HepG2 (cell line): Measurements from ENCODE around the gene REM2. TPM values are rescaled to one million over a fixed set of nuclear protein-coding genes. Genes with fewer than 3 reads are reported as not detected.

Source experiments
- ARNT2 ChIP-seq: sonication (generic); formaldehyde crosslinking; IDR thresholded peaks from 2 replicates; pipeline ENCODE4 v1.8.0; 2022; ENCODE audit warnings: mild to moderate bottlenecking, low read depth, missing genetic modification reagents, moderate library complexity
- ETV6 ChIP-seq: sonication (generic); formaldehyde crosslinking; conservative IDR thresholded peaks from 2 replicates; pipeline ENCODE4 v1.4.0; 2020; ENCODE audit warnings: missing genetic modification reagents
- FOXA3 ChIP-seq: IDR thresholded peaks from 2 replicates; pipeline ENCODE4 v1.6.1; 2016; ENCODE audit warnings: missing genetic modification reagents, missing compliant biosample characterization
- HMG20B ChIP-seq: conservative IDR thresholded peaks from 2 replicates; pipeline ENCODE4 v1.6.1; 2016; ENCODE audit warnings: missing genetic modification reagents, missing compliant biosample characterization
- HNF1A ChIP-seq, 2 experiments: sonication (generic) in 1 of 2; formaldehyde crosslinking in 1 of 2; IDR thresholded peaks; 2 replicates each; pipeline versions ENCODE4 v1.4.0 to v1.6.1; 2016 to 2020; ENCODE audit warnings: borderline replicate concordance in 1 of 2, low read depth in 1 of 2, mild to moderate bottlenecking in 1 of 2, missing genetic modification reagents in 1 of 2
- KMT2A ChIP-seq: sonication (generic); formaldehyde crosslinking; IDR thresholded peaks from 2 replicates; pipeline ENCODE4 v1.4.0; 2020; ENCODE audit warnings: missing genetic modification reagents
- LCORL ChIP-seq, 2 experiments: fragments of 450-650 bp in 1 of 2; sonication (generic) in 1 of 2; formaldehyde crosslinking in 1 of 2; IDR thresholded peaks; 2 replicates each; pipeline versions ENCODE4 v1.5.0 to v1.6.1; 2017 to 2020; ENCODE audit warnings: antibody characterized with exemption in 1 of 2, missing genetic modification reagents in 1 of 2
- SNRNP70 ChIP-seq: fragments of 200-400 bp; formaldehyde crosslinking; IDR thresholded peaks from 2 replicates; pipeline ENCODE4 v1.6.1; 2017; ENCODE audit warnings: mild to moderate bottlenecking, low read depth, low read length, moderate library complexity
- TMF1 ChIP-seq: sonication (generic); formaldehyde crosslinking; IDR thresholded peaks from 2 replicates; pipeline ENCODE4 v1.8.1; 2022; ENCODE audit warnings: low read depth, missing genetic modification reagents
- ZNF24 ChIP-seq: fragments of 450-650 bp; IDR thresholded peaks from 2 replicates; pipeline ENCODE4 v1.6.1; 2017; ENCODE audit warnings: antibody characterized with exemption, mild to moderate bottlenecking
- ZNF468 ChIP-seq: sonication (generic); formaldehyde crosslinking; IDR thresholded peaks from 2 replicates; pipeline ENCODE4 v1.8.0; 2022; ENCODE audit warnings: mild to moderate bottlenecking, moderate library complexity, missing genetic modification reagents
- polyA plus RNA-seq, 8 experiments: library from polyadenylated mRNA; depleted of rRNA in 3 of 8; stranded (reverse) in 7 of 8; unstranded in 1 of 8; fragments of >200 nt; fragmentation: Illumina TruSeq in 4 of 8; extraction: Trizol in 4 of 8; gene quantifications; 2 replicates each; pipeline versions ENCODE4 v1.2.1 to v1.2.3, GENCODE V29; 2011 to 2016; ENCODE audit warnings: low read depth in 4 of 8, missing spikeins in 1 of 8, mixed read lengths in 1 of 8; ENCODE audit not compliant: insufficient read depth in 1 of 8
- total RNA-seq, 5 experiments: library from RNA; depleted of rRNA; stranded (reverse); fragments of >200 nt; fragmentation: Illumina TruSeq; extraction: Trizol; gene quantifications; 2 replicates each; pipeline ENCODE4 v1.2.3, GENCODE V29; 2016; ENCODE audit warnings: low read depth in 1 of 5
- TF ChIP-seq, protein P1 (sequence below): sonication (generic); IDR thresholded peaks from 2 replicates; pipeline ENCODE4 v1.6.1; 2016; ENCODE audit warnings: low read depth, borderline replicate concordance
- TF ChIP-seq, protein P2 (sequence below): sonication (generic); formaldehyde crosslinking; IDR thresholded peaks from 2 replicates; pipeline ENCODE4 v1.4.0; 2020; ENCODE audit warnings: mild to moderate bottlenecking, missing genetic modification reagents
- TF ChIP-seq, protein P3 (sequence below): IDR thresholded peaks from 2 replicates; pipeline ENCODE4 v1.6.1; 2016; ENCODE audit warnings: missing biosample characterization, missing genetic modification reagents, low read depth
- TF ChIP-seq, protein P4 (sequence below): IDR thresholded peaks from 2 replicates; pipeline ENCODE4 v1.6.1; 2018; ENCODE audit warnings: missing genetic modification reagents

REM2 gene
- total and polyA plus RNA-seq, 2 of the 13 experiments (the other 11 are each of a cell fraction or from before 2014, with no cell fraction given) = 0.20 TPM; not detected in 1

DNA sequence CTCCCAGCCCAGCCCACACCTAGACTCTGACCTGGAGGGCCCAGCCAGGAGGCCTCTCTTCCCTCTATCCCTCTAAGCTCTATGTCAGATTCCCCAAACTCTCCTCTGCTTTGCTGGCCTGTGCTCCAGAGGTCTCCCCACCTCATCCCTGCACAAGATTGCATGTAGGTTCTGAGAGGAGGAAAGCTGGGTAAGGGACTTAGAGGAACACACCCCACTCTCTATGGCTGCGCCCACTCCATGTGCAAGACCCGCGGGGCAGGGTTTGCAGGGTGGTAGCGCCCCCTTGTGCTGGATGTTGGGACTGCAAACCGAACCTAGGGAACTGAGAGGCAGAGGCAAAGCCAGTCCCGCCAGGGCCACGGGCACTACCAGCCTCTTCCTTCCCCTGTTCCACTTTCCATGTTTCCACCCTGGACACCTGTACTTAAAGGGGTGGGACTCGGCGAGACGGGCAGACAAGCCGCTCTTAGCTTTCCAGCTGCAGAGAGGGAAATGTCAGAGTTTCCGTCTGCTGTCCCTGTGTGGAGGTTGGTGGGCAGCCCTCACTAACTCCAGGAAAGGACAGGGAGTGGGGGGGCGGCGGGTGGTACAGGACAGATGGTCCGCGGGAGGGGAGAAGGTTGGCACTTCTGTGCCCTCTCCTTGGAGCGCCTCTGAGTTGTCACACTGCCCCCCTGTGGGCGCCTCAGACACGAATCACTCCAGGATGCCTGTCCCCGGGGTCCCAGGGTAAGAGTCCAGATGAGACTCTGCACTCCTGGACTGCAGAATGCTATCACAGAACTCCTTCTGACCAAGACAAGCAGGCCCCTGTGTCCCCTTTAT is 29.9 kb upstream of the REM2 start (continued):
- TF ChIP-seq HMG20B (CRISPR knock-in tag) = peak; percentile 76
- TF ChIP-seq, protein P1, sequence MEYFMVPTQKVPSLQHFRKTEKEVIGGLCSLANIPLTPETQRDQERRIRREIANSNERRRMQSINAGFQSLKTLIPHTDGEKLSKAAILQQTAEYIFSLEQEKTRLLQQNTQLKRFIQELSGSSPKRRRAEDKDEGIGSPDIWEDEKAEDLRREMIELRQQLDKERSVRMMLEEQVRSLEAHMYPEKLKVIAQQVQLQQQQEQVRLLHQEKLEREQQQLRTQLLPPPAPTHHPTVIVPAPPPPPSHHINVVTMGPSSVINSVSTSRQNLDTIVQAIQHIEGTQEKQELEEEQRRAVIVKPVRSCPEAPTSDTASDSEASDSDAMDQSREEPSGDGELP = no peak
- peak; percentile 57; the same call in 1 of the 2 replicates for TF ChIP-seq FOXA3
- TF ChIP-seq, protein P2, sequence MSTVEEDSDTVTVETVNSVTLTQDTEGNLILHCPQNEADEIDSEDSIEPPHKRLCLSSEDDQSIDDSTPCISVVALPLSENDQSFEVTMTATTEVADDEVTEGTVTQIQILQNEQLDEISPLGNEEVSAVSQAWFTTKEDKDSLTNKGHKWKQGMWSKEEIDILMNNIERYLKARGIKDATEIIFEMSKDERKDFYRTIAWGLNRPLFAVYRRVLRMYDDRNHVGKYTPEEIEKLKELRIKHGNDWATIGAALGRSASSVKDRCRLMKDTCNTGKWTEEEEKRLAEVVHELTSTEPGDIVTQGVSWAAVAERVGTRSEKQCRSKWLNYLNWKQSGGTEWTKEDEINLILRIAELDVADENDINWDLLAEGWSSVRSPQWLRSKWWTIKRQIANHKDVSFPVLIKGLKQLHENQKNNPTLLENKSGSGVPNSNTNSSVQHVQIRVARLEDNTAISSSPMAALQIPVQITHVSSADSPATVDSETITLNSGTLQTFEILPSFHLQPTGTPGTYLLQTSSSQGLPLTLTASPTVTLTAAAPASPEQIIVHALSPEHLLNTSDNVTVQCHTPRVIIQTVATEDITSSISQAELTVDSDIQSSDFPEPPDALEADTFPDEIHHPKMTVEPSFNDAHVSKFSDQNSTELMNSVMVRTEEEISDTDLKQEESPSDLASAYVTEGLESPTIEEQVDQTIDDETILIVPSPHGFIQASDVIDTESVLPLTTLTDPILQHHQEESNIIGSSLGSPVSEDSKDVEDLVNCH = no peak
- TF ChIP-seq KMT2A (CRISPR knock-in tag) = no peak; the same call in 1 of the 2 replicates
- TF ChIP-seq ZNF24 = no peak
- no peak for TF ChIP-seq LCORL (IDR thresholded peaks at IDR 0.05)
- TF ChIP-seq LCORL (CRISPR knock-in tag; IDR thresholded peaks at IDR 0.05) = peak; percentile 97
- TF ChIP-seq ARNT2 (CRISPR knock-in tag) = peak; percentile 60; the same call in 1 of the 2 replicates
- no peak for TF ChIP-seq SNRNP70
- TF ChIP-seq ZNF468 = no peak; the same call in 1 of the 2 replicates
- TF ChIP-seq, protein P3, sequence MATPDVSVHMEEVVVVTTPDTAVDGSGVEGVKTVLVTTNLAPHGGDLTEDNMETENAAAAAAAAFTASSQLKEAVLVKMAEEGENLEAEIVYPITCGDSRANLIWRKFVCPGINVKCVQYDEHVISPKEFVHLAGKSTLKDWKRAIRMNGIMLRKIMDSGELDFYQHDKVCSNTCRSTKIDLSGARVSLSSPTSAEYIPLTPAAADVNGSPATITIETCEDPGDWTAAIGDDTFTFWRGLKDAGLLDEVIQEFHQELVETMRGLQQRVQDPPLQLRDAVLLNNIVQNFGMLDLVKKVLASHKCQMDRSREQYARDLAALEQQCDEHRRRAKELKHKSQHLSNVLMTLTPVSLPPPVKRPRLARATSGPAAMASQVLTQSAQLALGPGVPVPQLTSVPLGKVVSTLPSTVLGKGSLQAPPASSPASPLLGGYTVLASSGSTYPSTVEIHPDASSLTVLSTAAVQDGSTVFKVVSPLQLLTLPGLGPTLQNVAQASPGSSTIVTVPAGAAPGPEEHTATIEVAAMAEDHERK (CRISPR knock-in tag) = no peak
- 0 out of 2 replicates have a peak, but pooled peaks have one; percentile 16 for TF ChIP-seq HNF1A (IDR thresholded peaks at IDR 0.05; ENCODE audit: low read depth)
- peak; percentile 69 for TF ChIP-seq HNF1A (CRISPR knock-in tag; IDR thresholded peaks at IDR 0.05; ENCODE audit: borderline replicate concordance)
- peak; percentile 91 for TF ChIP-seq TMF1 (CRISPR knock-in tag)
- TF ChIP-seq, protein P4, sequence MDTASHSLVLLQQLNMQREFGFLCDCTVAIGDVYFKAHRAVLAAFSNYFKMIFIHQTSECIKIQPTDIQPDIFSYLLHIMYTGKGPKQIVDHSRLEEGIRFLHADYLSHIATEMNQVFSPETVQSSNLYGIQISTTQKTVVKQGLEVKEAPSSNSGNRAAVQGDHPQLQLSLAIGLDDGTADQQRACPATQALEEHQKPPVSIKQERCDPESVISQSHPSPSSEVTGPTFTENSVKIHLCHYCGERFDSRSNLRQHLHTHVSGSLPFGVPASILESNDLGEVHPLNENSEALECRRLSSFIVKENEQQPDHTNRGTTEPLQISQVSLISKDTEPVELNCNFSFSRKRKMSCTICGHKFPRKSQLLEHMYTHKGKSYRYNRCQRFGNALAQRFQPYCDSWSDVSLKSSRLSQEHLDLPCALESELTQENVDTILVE (CRISPR knock-in tag) = peak; percentile 80; the same call in 1 of the 2 replicates
- TF ChIP-seq ETV6 (CRISPR knock-in tag) = peak; percentile 75
